OCI-LY3 (cell line): ENCODE results near the gene SDE2.

Experiments
- H2AFZ ChIP-seq: fragments of 200-600, 300-600 bp; shearing (Covaris generic); 2 replicates; pipeline ENCODE4 v1.6.0; 2014; ENCODE audit warnings: antibody characterized with exemption, low read depth, low read length
- H3K27ac ChIP-seq: fragments of 200-600, 300-600 bp; sonication (generic); 2 replicates; pipeline ENCODE4 v1.5.1; 2014; ENCODE audit warnings: mild to moderate bottlenecking, low read length, moderate library complexity, mixed read lengths
- H3K27me3 ChIP-seq: fragments of 200-600, 300-600 bp; sonication (generic); 2 replicates; pipeline ENCODE4 v1.6.1; 2014; ENCODE audit warnings: low read depth, low read length, mixed read lengths
- H3K36me3 ChIP-seq: fragments of 200-600, 300-600 bp; sonication (generic); replicated peaks from 2 replicates; pipeline ENCODE3; 2014; ENCODE audit warnings: low read depth, low read length, mixed read lengths
- H3K4me1 ChIP-seq: fragments of 300-600, 200-600 bp; sonication (generic); 2 replicates; pipeline ENCODE4 v1.6.1; 2014; ENCODE audit warnings: low read length, mixed read lengths
- H3K4me2 ChIP-seq: fragments of 200-600, 300-600 bp; sonication (generic); 2 replicates; pipeline ENCODE4 v1.6.1; 2014; ENCODE audit warnings: low read length, mixed read lengths
- H3K4me3 ChIP-seq: fragments of 300-600, 200-600 bp; sonication (generic); 2 replicates; pipeline ENCODE4 v1.5.1; 2014; ENCODE audit warnings: antibody characterized with exemption, mild to moderate bottlenecking, low read length, moderate library complexity
- H3K79me2 ChIP-seq: fragments of 300-600, 200-600 bp; shearing (Covaris generic); 2 replicates; pipeline ENCODE4 v1.6.1; 2014; ENCODE audit warnings: mild to moderate bottlenecking, low read length, mixed read lengths
- H3K9ac ChIP-seq: fragments of 300-600, 200-600 bp; shearing (Covaris generic); 2 replicates; pipeline ENCODE4 v1.6.0; 2014; ENCODE audit warnings: mild to moderate bottlenecking, low read length, moderate library complexity
- H3K9me3 ChIP-seq: fragments of 200-600, 300-600 bp; shearing (Covaris generic); 2 replicates; pipeline ENCODE4 v1.6.1; 2014; ENCODE audit warnings: low read length, mixed read lengths; ENCODE audit not compliant: insufficient read depth
- H4K20me1 ChIP-seq: fragments of 200-600, 300-600 bp; sonication (generic); 2 replicates; pipeline ENCODE4 v1.6.1; 2016; ENCODE audit warnings: low read length, mixed read lengths; ENCODE audit not compliant: insufficient read depth
- CTCF ChIP-seq: fragments of 200-600, 300-600 bp; sonication (generic); IDR thresholded peaks from 2 replicates; pipeline ENCODE4 v1.5.1; 2014; ENCODE audit warnings: antibody characterized with exemption, low read length, low read depth
- EZH2phosphoT487 ChIP-seq: fragments of 200-600 bp; shearing (Covaris generic); IDR thresholded peaks from 2 replicates; pipeline ENCODE4 v1.6.1; 2018; ENCODE audit warnings: antibody characterized with exemption, mixed run types, low read depth

SDE2 gene

GRCh38 chr1:225999912-226000337 lies 782 bp upstream of the SDE2 start:
- peak overlapping the region; percentile 76 for H3K4me3 ChIP-seq
- no peaks in the 10 kb centered on the region for H3K27me3 ChIP-seq
- no peaks in the 10 kb centered on the region for H3K9me3 ChIP-seq
- H3K4me1 ChIP-seq, result peaks cover 46% of the 10 kb centered on the region
- peaks cover 43% of the 10 kb centered on the region for H3K79me2 ChIP-seq
- peak overlapping the region; percentile 91 for H3K9ac ChIP-seq
- peak overlapping the region; percentile 86 for H3K4me2 ChIP-seq
- H4K20me1 ChIP-seq, result 0 out of 2 replicates have a peak, but pooled peaks cover 8% of the 10 kb centered on the region
- H3K36me3 ChIP-seq, result peaks cover 7% of the 10 kb centered on the region
- no peak overlapping the region for H2AFZ ChIP-seq
- peak overlapping the region; percentile 93 for H3K27ac ChIP-seq
- TF ChIP-seq EZH2phosphoT487 (no peak), CTCF (no peak)

- H3K79me2 ChIP-seq, result peaks cover 52% of the 10 kb centered on the region
- H3K9me3 ChIP-seq, result no peaks in the 10 kb centered on the region
- peak overlapping the region; percentile 57 for H3K27ac ChIP-seq
- peak overlapping the region; percentile 20; the same call in 1 of the 2 replicates for H2AFZ ChIP-seq
- H3K4me2 ChIP-seq, result peak overlapping the region; percentile 83
- peaks cover 43% of the 10 kb centered on the region for H3K4me1 ChIP-seq
- TF ChIP-seq CTCF (no peak), EZH2phosphoT487 (no peak)
- peak overlapping the region; percentile 83 for H3K4me3 ChIP-seq
- H3K27me3 ChIP-seq, result no peaks in the 10 kb centered on the region
- H3K9ac ChIP-seq, result peak overlapping the region; percentile 87
- 0 out of 2 replicates have a peak, but pooled peaks cover 8% of the 10 kb centered on the region for H4K20me1 ChIP-seq
- peaks cover 13% of the 10 kb centered on the region for H3K36me3 ChIP-seq
These were observed 450 bp downstream of the SDE2 start for GRCh38 chr1:225998560-225999226.

GRCh38 chr1:225996946-225997545 lies 2.1 kb downstream of the SDE2 start:
- Histone ChIP-seq H3K36me3 (peaks cover 23% of the 10 kb centered on the region), H3K9ac (no peak overlapping the region), H3K4me3 (no peak overlapping the region), H4K20me1 (0 out of 2 replicates have a peak, but pooled peaks cover 8% of the 10 kb centered on the region), H3K27ac (no peak overlapping the region), H3K79me2 (peaks cover 52% of the 10 kb centered on the region), H3K4me2 (peak overlapping the region; percentile 83; the same call in 1 of the 2 replicates), H2AFZ (no peak overlapping the region), H3K27me3 (no peaks in the 10 kb centered on the region), H3K4me1 (peaks cover 33% of the 10 kb centered on the region), H3K9me3 (no peaks in the 10 kb centered on the region)
- TF ChIP-seq CTCF (no peak), EZH2phosphoT487 (no peak)
